Hematopoietic multipotent progenitor cell treated with erythropoietin and hydrocortisone succinate and interleukin-3 and kit ligand, for 17 days (in vitro differentiated cells): ENCODE data around the gene SMCHD1.
A peak's percentile ranks its signal among the peaks of the same experiment; 100 is the strongest.
"Not testable (repeated sequence)": the region's sequence is repeated elsewhere in the genome, so short reads cannot be mapped to it uniquely, and the experiment has no call there.

ENCODE experiments used
- DNase-seq: peaks from one replicate; pipeline ENCODE4 v3.0.0-alpha.2; 2015; ENCODE audit warnings: low spot score

The SMCHD1 gene

GRCh38 chr18:2657788-2658458 lies 2.4 kb downstream of the SMCHD1 start:
- peak; percentile 43 for DNase-seq

- DNase-seq, result not testable (repeated sequence)
These were observed 5.3 kb downstream of the SMCHD1 start for GRCh38 chr18:2660849-2661248.

- not testable (repeated sequence) for DNase-seq
These were observed 6.8 kb downstream of the SMCHD1 start for GRCh38 chr18:2662288-2662687.

- no peak for DNase-seq
These were observed 7.5 kb downstream of the SMCHD1 start for GRCh38 chr18:2662990-2663389.

GRCh38 chr18:2672410-2672809 lies 16.9 kb downstream of the SMCHD1 start:
- no peak for DNase-seq

GRCh38 chr18:2672872-2673271 lies 17.3 kb downstream of the SMCHD1 start:
- no peak for DNase-seq

GRCh38 chr18:2678933-2679332 lies 23.4 kb downstream of the SMCHD1 start:
- DNase-seq, result not testable (repeated sequence)

- no peak for DNase-seq
These were observed 24.8 kb downstream of the SMCHD1 start for GRCh38 chr18:2680216-2680792.

GRCh38 chr18:2681993-2682603 lies 26.6 kb downstream of the SMCHD1 start:
- no peak for DNase-seq

- DNase-seq, result no peak
These were observed 27.5 kb downstream of the SMCHD1 start for GRCh38 chr18:2683055-2683454.

- no peak for DNase-seq
These were observed 30.9 kb downstream of the SMCHD1 start for GRCh38 chr18:2686349-2686968.

GRCh38 chr18:2687390-2688001 lies 32.0 kb downstream of the SMCHD1 start:
- no peak for DNase-seq

GRCh38 chr18:2692508-2692907 lies 37.0 kb downstream of the SMCHD1 start:
- DNase-seq, result no peak

GRCh38 chr18:2697184-2697583 lies 41.7 kb downstream of the SMCHD1 start:
- no peak for DNase-seq

- DNase-seq, result no peak
These were observed 43.5 kb downstream of the SMCHD1 start for GRCh38 chr18:2699001-2699400.

- DNase-seq, result no peak
These were observed 49.0 kb downstream of the SMCHD1 start for GRCh38 chr18:2704541-2704940.

GRCh38 chr18:2706903-2707302 lies 51.4 kb downstream of the SMCHD1 start:
- DNase-seq, result no peak

- DNase-seq, result no peak
These were observed 52.1 kb downstream of the SMCHD1 start for GRCh38 chr18:2707551-2708168.

- no peak for DNase-seq
These were observed 53.8 kb downstream of the SMCHD1 start for GRCh38 chr18:2709316-2709715.

GRCh38 chr18:2714140-2714539 lies 58.6 kb downstream of the SMCHD1 start:
- no peak for DNase-seq

- no peak for DNase-seq
These were observed 60.5 kb downstream of the SMCHD1 start for GRCh38 chr18:2715990-2716389.
